Measurements from ENCODE around the gene NELFB.

GRCh38 chr9:137273095-137273490 lies 18.0 kb downstream of the NELFB start:
- TF ChIP-seq EZH2 (IDR thresholded peaks at IDR 0.05; ENCODE audit: borderline replicate concordance, insufficient read depth, low read depth, low read length, poor library complexity, severe bottlenecking) (no peak), CTCF (IDR thresholded peaks at IDR 0.05) (no peak)

Measured in B cell (primary cell).